ENCODE measurements around the gene ANO4. TPM values are rescaled to one million over a fixed set of nuclear protein-coding genes. Genes with fewer than 3 reads are reported as not detected.

Gene ANO4
- total RNA-seq, 1 experiment from 2014 or later, result 5.7 TPM

DNA sequence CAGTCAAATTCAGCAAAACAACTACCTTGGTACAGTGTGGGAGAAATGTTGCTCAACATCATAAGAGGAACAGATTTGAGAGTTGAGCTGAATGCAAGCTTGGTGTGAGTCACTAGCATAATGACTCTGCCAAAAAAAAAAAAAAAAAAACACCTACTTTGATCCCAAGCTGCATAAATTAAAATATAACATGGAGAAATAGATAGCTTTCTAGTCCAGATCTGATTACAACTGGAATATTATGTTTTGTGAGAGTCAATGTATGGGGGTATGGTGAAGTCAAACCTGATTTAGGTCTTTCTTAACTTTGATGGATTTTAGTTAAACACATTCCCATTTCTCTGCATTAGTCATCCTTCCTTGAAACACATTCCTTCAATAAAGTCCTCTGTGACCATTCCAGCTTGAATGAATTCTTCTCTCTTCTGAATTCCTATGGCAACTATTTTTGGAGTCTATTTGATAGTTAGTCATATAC, 227.4 kb downstream of the ANO4 start:
- H3K4me1 Mint-ChIP-seq, result peaks cover 0 to 2% of the 10 kb centered on the region in 2 experiments; a peak in 3 of 4 replicates

More for the DNA sequence above, 227.4 kb downstream of the ANO4 start:
- Histone ChIP-seq H3K79me1 (ENCODE audit: insufficient read depth, low read depth, low read length, poor library complexity, severe bottlenecking) (no peaks in the 10 kb centered on the region), H3K9ac (ENCODE audit: extremely low read depth, insufficient read length, low read length) (no peak overlapping the region), H2BK12ac (ENCODE audit: insufficient read length, low read depth, low read length) (no peak overlapping the region), H3K27me3 (ENCODE audit: insufficient read depth, low read length) (no peaks in the 10 kb centered on the region), H3K56ac (ENCODE audit: insufficient read length, low read depth, low read length) (no peak overlapping the region), H3T11ph (ENCODE audit: low read length) (no peak overlapping the region), H2BK15ac (ENCODE audit: low read depth, low read length) (no peak overlapping the region), H3K23me2 (ENCODE audit: insufficient read length, low read depth, low read length, poor library complexity, severe bottlenecking) (no peaks in the 10 kb centered on the region), H4K5ac (ENCODE audit: insufficient read length, low read depth, low read length) (no peak overlapping the region), H3K79me2 (ENCODE audit: insufficient read depth, low read length) (no peaks in the 10 kb centered on the region), H3K4ac (ENCODE audit: low read depth, low read length) (no peak overlapping the region), H2BK120ac (ENCODE audit: low read depth, low read length, poor library complexity, severe bottlenecking) (no peak overlapping the region), H3K18ac (ENCODE audit: insufficient read length, low read depth, low read length) (no peak overlapping the region), H3K9me3 (ENCODE audit: control insufficient read depth, low read depth, low read length) (no peaks in the 10 kb centered on the region), H2BK5ac (ENCODE audit: insufficient read length, low read length) (no peak overlapping the region), H3K23ac (ENCODE audit: insufficient read length, low read depth, low read length) (no peak overlapping the region), H4K20me1 (ENCODE audit: control insufficient read depth, insufficient read depth, insufficient read length) (no peaks in the 10 kb centered on the region), H3K4me1 (ENCODE audit: insufficient read depth, low read length) (no peaks in the 10 kb centered on the region), H3K14ac (ENCODE audit: insufficient read depth, low read length) (no peak overlapping the region), H4K91ac (ENCODE audit: insufficient read length, low read depth, low read length) (no peak overlapping the region), H3K4me2 (ENCODE audit: insufficient read depth, insufficient read length, low read length) (no peak overlapping the region), H2AK5ac (ENCODE audit: insufficient read length, low read length) (no peak overlapping the region), H4K8ac (replicated peaks; ENCODE audit: insufficient read length, low read depth, low read length) (no peak overlapping the region), H2AFZ (ENCODE audit: low read length) (no peak overlapping the region), H3K27ac (ENCODE audit: insufficient read length, low read depth, low read length) (no peak overlapping the region), H2BK20ac (ENCODE audit: low read depth, low read length, poor library complexity, severe bottlenecking) (no peak overlapping the region)
- Mint-ChIP-seq H3K9me3 (peaks cover 7 to 8% of the 10 kb centered on the region in 2 experiments; a peak in 3 of 5 replicates), H3K27ac (no peak overlapping the region), H3K27me3 (ENCODE audit: low read depth) (no peaks in the 10 kb centered on the region), H3K4me3 (no peak overlapping the region), H3K36me3 (ENCODE audit: insufficient read depth in 1 of 3, low read depth in 3 of 3) (peaks cover 0 to 13% (median 5%) of the 10 kb centered on the region in 3 experiments; a peak in 5 of 7 replicates)
- DNase-seq, result no peak
- TF ChIP-seq, protein P1, sequence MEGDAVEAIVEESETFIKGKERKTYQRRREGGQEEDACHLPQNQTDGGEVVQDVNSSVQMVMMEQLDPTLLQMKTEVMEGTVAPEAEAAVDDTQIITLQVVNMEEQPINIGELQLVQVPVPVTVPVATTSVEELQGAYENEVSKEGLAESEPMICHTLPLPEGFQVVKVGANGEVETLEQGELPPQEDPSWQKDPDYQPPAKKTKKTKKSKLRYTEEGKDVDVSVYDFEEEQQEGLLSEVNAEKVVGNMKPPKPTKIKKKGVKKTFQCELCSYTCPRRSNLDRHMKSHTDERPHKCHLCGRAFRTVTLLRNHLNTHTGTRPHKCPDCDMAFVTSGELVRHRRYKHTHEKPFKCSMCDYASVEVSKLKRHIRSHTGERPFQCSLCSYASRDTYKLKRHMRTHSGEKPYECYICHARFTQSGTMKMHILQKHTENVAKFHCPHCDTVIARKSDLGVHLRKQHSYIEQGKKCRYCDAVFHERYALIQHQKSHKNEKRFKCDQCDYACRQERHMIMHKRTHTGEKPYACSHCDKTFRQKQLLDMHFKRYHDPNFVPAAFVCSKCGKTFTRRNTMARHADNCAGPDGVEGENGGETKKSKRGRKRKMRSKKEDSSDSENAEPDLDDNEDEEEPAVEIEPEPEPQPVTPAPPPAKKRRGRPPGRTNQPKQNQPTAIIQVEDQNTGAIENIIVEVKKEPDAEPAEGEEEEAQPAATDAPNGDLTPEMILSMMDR (conservative IDR thresholded peaks at IDR 0.05), result no peak
